ENCODE data around the gene PTP4A2.
A peak's percentile ranks its signal among the peaks of the same experiment; 100 is the strongest.

DNA sequence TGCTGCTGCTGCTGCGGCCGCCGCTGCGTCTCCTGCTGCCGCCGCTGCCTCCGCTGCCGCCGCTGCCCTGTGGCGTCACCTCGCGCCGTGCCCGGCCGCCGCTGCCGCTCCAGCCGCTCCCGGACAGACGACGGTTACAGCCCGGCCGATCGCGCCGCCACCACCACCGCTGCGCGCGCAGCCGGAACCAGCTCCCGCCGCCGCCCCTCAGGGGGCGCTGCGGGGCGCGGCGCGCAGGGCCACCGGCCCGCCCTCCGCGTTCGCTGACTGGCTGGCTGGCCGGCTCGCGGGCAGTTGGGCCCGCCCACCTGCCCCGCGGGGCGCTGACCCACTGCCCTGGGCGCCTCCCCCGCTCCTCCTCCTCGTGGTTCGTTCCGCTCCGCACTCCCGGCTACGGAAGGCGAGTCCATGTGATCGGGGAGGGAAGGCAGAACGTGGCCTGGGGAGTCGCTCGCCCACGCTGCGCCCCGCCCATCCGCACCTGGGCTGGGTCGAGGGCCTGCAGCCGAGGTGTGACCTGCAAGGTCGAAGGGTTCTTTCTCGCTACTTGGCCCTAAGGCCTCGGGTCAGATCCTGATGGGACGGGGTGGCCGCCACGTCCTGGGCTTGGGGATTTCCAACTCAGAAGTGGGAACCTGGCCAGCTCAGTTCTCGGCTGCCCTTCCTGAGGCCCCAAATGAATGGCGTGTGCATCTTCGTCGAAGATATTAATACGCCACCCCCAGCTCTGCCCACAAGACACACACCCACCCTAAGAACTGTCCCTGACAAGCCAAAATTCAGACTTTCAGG is at the start of gene PTP4A2:
- TF ChIP-seq, protein P1, sequence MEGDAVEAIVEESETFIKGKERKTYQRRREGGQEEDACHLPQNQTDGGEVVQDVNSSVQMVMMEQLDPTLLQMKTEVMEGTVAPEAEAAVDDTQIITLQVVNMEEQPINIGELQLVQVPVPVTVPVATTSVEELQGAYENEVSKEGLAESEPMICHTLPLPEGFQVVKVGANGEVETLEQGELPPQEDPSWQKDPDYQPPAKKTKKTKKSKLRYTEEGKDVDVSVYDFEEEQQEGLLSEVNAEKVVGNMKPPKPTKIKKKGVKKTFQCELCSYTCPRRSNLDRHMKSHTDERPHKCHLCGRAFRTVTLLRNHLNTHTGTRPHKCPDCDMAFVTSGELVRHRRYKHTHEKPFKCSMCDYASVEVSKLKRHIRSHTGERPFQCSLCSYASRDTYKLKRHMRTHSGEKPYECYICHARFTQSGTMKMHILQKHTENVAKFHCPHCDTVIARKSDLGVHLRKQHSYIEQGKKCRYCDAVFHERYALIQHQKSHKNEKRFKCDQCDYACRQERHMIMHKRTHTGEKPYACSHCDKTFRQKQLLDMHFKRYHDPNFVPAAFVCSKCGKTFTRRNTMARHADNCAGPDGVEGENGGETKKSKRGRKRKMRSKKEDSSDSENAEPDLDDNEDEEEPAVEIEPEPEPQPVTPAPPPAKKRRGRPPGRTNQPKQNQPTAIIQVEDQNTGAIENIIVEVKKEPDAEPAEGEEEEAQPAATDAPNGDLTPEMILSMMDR (IDR thresholded peaks at IDR 0.05) = peak; percentile 78 to 99 (median 98)
- peak in 3 of 4 donors; percentile 89 to 99 (median 96) for TF ChIP-seq POLR2A (IDR thresholded peaks at IDR 0.05)
- TF ChIP-seq EP300 (IDR thresholded peaks at IDR 0.05) = peak in 1 of 4 donors; percentile 48

All from upper lobe of left lung (tissue), 4 donors.